Smooth muscle cell (in vitro differentiated cells): ENCODE results near the gene OR14A16. TPM values are rescaled to one million over a fixed set of nuclear protein-coding genes. Genes with fewer than 3 reads are reported as not detected.

Experiments used
- polyA plus RNA-seq: library from polyadenylated mRNA; unstranded; fragments of >200 nt; fragmentation: Nextera tagmentation; extraction: Ambion mirVana; gene quantifications from 2 replicates; pipeline ENCODE4 v1.2.1, GENCODE V29; 2016
- total RNA-seq: library from RNA; depleted of rRNA; stranded (reverse); fragments of >200 nt; gene quantifications from 2 replicates; pipeline ENCODE4 v1.2.3, GENCODE V29; 2014

The OR14A16 gene
- total and polyA plus RNA-seq, 2 experiments from 2014 or later: not detected

Other genes with a start within 250 kb of the OR14A16 start
- not detected in 2 replicates for gene OR2G2, start 235.8 kb downstream of the OR14A16 start, total RNA-seq
- gene OR2G2, start 235.8 kb downstream of the OR14A16 start, polyA plus RNA-seq: not detected in 2 replicates
- gene OR2G3, start 218.5 kb downstream of the OR14A16 start, total RNA-seq: not detected in 2 replicates
- gene OR2G3, start 218.5 kb downstream of the OR14A16 start, polyA plus RNA-seq: not detected in 2 replicates
- gene OR13G1, start 144.4 kb downstream of the OR14A16 start, total RNA-seq: not detected in 2 replicates
- gene OR13G1, start 144.4 kb downstream of the OR14A16 start, polyA plus RNA-seq: not detected in 2 replicates
- gene OR6F1, start 107.5 kb downstream of the OR14A16 start, total RNA-seq: not detected in 2 replicates
- not detected in 2 replicates for gene OR6F1, start 107.5 kb downstream of the OR14A16 start, polyA plus RNA-seq
- gene OR14K1, start 85.5 kb downstream of the OR14A16 start, total RNA-seq: not detected in 2 replicates
- not detected in 2 replicates for gene OR14K1, start 85.5 kb downstream of the OR14A16 start, polyA plus RNA-seq
- not detected in 2 replicates for gene OR14A2, start 76.0 kb downstream of the OR14A16 start, total RNA-seq
- not detected in 2 replicates for gene OR14A2, start 76.0 kb downstream of the OR14A16 start, polyA plus RNA-seq
- not detected in 2 replicates for gene OR1C1, start 63.6 kb downstream of the OR14A16 start, total RNA-seq
- not detected in 2 replicates for gene OR1C1, start 63.6 kb downstream of the OR14A16 start, polyA plus RNA-seq
- not detected in 2 replicates for gene OR11L1, start 17.8 kb upstream of the OR14A16 start, total RNA-seq
- not detected in 2 replicates for gene OR11L1, start 17.8 kb upstream of the OR14A16 start, polyA plus RNA-seq
- not detected in 2 replicates for gene TRIM58, start 33.1 kb upstream of the OR14A16 start, total RNA-seq
- gene TRIM58, start 33.1 kb upstream of the OR14A16 start, polyA plus RNA-seq: 0.37 TPM in 1 of 2 replicates, not detected in the other
- 0.18 TPM in 1 of 2 replicates, not detected in the other for gene OR2W3, start 71.5 kb upstream of the OR14A16 start, total RNA-seq
- gene OR2W3, start 71.5 kb upstream of the OR14A16 start, polyA plus RNA-seq: not detected in 2 replicates
- not detected in 2 replicates for gene OR2T8, start 96.1 kb upstream of the OR14A16 start, total RNA-seq
- not detected in 2 replicates for gene OR2T8, start 96.1 kb upstream of the OR14A16 start, polyA plus RNA-seq
- gene OR2AJ1, start 100.8 kb upstream of the OR14A16 start, total RNA-seq: not detected in 2 replicates
- not detected in 2 replicates for gene OR2AJ1, start 100.8 kb upstream of the OR14A16 start, polyA plus RNA-seq
- not detected in 2 replicates for gene OR2L8, start 124.7 kb upstream of the OR14A16 start, total RNA-seq
- gene OR2L8, start 124.7 kb upstream of the OR14A16 start, polyA plus RNA-seq: not detected in 2 replicates
- gene OR2AK2, start 141.1 kb upstream of the OR14A16 start, total RNA-seq: not detected in 2 replicates
- not detected in 2 replicates for gene OR2AK2, start 141.1 kb upstream of the OR14A16 start, polyA plus RNA-seq
- not detected in 2 replicates for gene OR2L5, start 189.5 kb upstream of the OR14A16 start, total RNA-seq
- gene OR2L5, start 189.5 kb upstream of the OR14A16 start, polyA plus RNA-seq: not detected in 2 replicates
- not detected in 2 replicates for gene OR2L2, start 206.0 kb upstream of the OR14A16 start, total RNA-seq
- gene OR2L2, start 206.0 kb upstream of the OR14A16 start, polyA plus RNA-seq: 0.03 and 0.08 TPM in 2 replicates
- not detected in 2 replicates for gene OR2L3, start 222.7 kb upstream of the OR14A16 start, total RNA-seq
- not detected in 2 replicates for gene OR2L3, start 222.7 kb upstream of the OR14A16 start, polyA plus RNA-seq